ENCODE data around the gene SSMEM1. TPM values are rescaled to one million over a fixed set of nuclear protein-coding genes. Genes with fewer than 3 reads are reported as not detected.

SSMEM1 gene
- total RNA-seq = not detected

- Histone ChIP-seq H3K36me3 (peaks cover 0 to 7% (median 0%) of the 10 kb centered on the region in 3 donors), H3K4me3 (no peak within 1 kb of the TSS), H3K9me3 (no peaks in the 10 kb centered on the region), H3K27me3 (no peaks in the 10 kb centered on the region), H3K4me1 (peaks cover 0 to 17% (median 3%) of the 10 kb centered on the region in 4 donors), H3K27ac (no peak within 1 kb of the TSS)
- no peak for DNase-seq (ENCODE audit: low spot score in 2 of 2)
- TF ChIP-seq CTCF (IDR thresholded peaks at IDR 0.05) (no peak), POLR2A (IDR thresholded peaks at IDR 0.05) (no peak), EP300 (IDR thresholded peaks at IDR 0.05) (no peak)
Observed at GRCh38 chr7:130207642-130208041, at the start of gene SSMEM1. Gene SSMEM1, plus strand, starts transcription at chr7:130207860. Its CDS starts 51 bp downstream, at chr7:130207911.

- Histone ChIP-seq H3K36me3 (peaks cover 0 to 70% (median 0%) of the 10 kb centered on the region in 3 donors), H3K9me3 (peaks cover 0 to 26% (median 0%) of the 10 kb centered on the region in 4 donors), H3K27ac (no peak overlapping the region), H3K4me3 (no peak overlapping the region), H3K4me1 (no peaks in the 10 kb centered on the region), H3K27me3 (no peaks in the 10 kb centered on the region)
- no peak for DNase-seq (ENCODE audit: low spot score in 2 of 2)
- WGBS, 2 donors = 94 to 100% methylated on average over 2 of the region's 2 CpGs
- no peak for TF ChIP-seq POLR2A (IDR thresholded peaks at IDR 0.05)
- TF ChIP-seq EP300 (IDR thresholded peaks at IDR 0.05) = no peak
- no peak for TF ChIP-seq CTCF (IDR thresholded peaks at IDR 0.05)
Observed at GRCh38 chr7:130160023-130160422, 47.6 kb upstream of the SSMEM1 start.

- peaks cover 0 to 26% (median 0%) of the 10 kb centered on the region in 4 donors for H3K9me3 ChIP-seq
- no peak for TF ChIP-seq POLR2A (IDR thresholded peaks at IDR 0.05)
- TF ChIP-seq EP300 (IDR thresholded peaks at IDR 0.05) = no peak
- TF ChIP-seq CTCF (IDR thresholded peaks at IDR 0.05) = no peak
- H3K4me1 ChIP-seq = no peaks in the 10 kb centered on the region
- H3K27me3 ChIP-seq = no peaks in the 10 kb centered on the region
- no peak overlapping the region for H3K27ac ChIP-seq
- no peak overlapping the region for H3K4me3 ChIP-seq
- WGBS, 2 donors = 78 to 83% methylated on average over 8 of the region's 8 CpGs
- peaks cover 0 to 73% (median 0%) of the 10 kb centered on the region in 3 donors for H3K36me3 ChIP-seq
- DNase-seq (ENCODE audit: low spot score in 2 of 2) = no peak
Observed at GRCh38 chr7:130160455-130160854, 47.2 kb upstream of the SSMEM1 start.

- Histone ChIP-seq H3K4me1 (no peaks in the 10 kb centered on the region), H3K9me3 (peaks cover 0 to 9% (median 0%) of the 10 kb centered on the region in 4 donors), H3K27me3 (no peaks in the 10 kb centered on the region), H3K36me3 (peaks cover 0 to 80% (median 0%) of the 10 kb centered on the region in 3 donors), H3K4me3 (no peak overlapping the region), H3K27ac (no peak overlapping the region)
- WGBS, 2 donors = 91 to 97% methylated on average over 5 of the region's 5 CpGs
- TF ChIP-seq EP300 (IDR thresholded peaks at IDR 0.05) (no peak), POLR2A (IDR thresholded peaks at IDR 0.05) (no peak), CTCF (IDR thresholded peaks at IDR 0.05) (no peak)
- DNase-seq (ENCODE audit: low spot score in 2 of 2) = no peak
Observed at GRCh38 chr7:130162196-130162595, 45.5 kb upstream of the SSMEM1 start.

- DNase-seq (ENCODE audit: low spot score in 2 of 2) = no peak
- peaks cover 0 to 75% (median 7%) of the 10 kb centered on the region in 3 donors for H3K36me3 ChIP-seq
- 88 to 90% methylated on average over 4 of the region's 4 CpGs for WGBS, 2 donors
Observed at GRCh38 chr7:130174237-130174959, 33.3 kb upstream of the SSMEM1 start.

More at GRCh38 chr7:130174237-130174959, 33.3 kb upstream of the SSMEM1 start:
- no peaks in the 10 kb centered on the region for H3K9me3 ChIP-seq
- TF ChIP-seq POLR2A (IDR thresholded peaks at IDR 0.05) = no peak
- TF ChIP-seq CTCF (IDR thresholded peaks at IDR 0.05) = no peak
- no peak for TF ChIP-seq EP300 (IDR thresholded peaks at IDR 0.05)
- no peak overlapping the region for H3K27ac ChIP-seq
- H3K4me1 ChIP-seq = no peaks in the 10 kb centered on the region
- no peak overlapping the region for H3K4me3 ChIP-seq
- H3K27me3 ChIP-seq = no peaks in the 10 kb centered on the region
